ENCODE data around the gene CENPT. TPM values are rescaled to one million over a fixed set of nuclear protein-coding genes. Genes with fewer than 3 reads are reported as not detected.

The CENPT gene
- total RNA-seq, 1 donor from 2014 or later = 83.5 TPM

GRCh38 chr16:67820608-67821259, 26.8 kb downstream of the CENPT start:
- Mint-ChIP-seq H3K36me3 (ENCODE audit: low read depth) (no peaks in the 10 kb centered on the region), H3K27me3 (ENCODE audit: low read depth) (no peaks in the 10 kb centered on the region), H3K4me3 (no peak overlapping the region), H3K9me3 (no peaks in the 10 kb centered on the region), H3K27ac (ENCODE audit: unreplicated experiment) (no peak overlapping the region), H3K4me1 (peaks cover 3% of the 10 kb centered on the region)
- TF ChIP-seq CTCF (conservative IDR thresholded peaks at IDR 0.05) = no peak
- no peak for DNase-seq (ENCODE audit: low read depth, low spot score)

DNA sequence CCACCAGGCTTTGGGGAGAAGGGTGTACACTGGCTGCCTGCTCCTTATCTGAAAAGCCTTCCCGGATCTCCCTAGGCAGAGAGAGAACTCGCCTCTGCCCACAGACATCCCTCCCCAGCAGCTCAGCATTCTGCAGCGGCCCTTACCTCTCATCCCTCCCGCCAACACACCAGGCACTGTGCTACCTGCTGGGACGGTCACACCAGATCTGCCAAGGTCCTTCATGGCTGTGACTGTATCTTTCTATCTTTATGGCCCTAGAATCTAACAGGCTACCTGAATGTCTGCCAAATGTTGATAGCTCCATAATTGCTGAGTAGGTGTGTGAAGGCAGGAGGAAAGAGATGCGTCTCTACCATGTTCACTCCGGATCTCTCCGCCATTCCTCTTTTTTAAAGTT, 32.9 kb downstream of the CENPT start:
- no peaks in the 10 kb centered on the region for H3K36me3 Mint-ChIP-seq (ENCODE audit: low read depth)
- no peak overlapping the region for H3K4me3 Mint-ChIP-seq
- no peak for TF ChIP-seq CTCF (conservative IDR thresholded peaks at IDR 0.05)
- no peaks in the 10 kb centered on the region for H3K9me3 Mint-ChIP-seq
- DNase-seq (ENCODE audit: low read depth, low spot score) = no peak
- peak overlapping the region; percentile 43 for H3K27ac Mint-ChIP-seq (ENCODE audit: unreplicated experiment)
- H3K4me1 Mint-ChIP-seq = peaks cover 3% of the 10 kb centered on the region
- H3K27me3 Mint-ChIP-seq (ENCODE audit: low read depth) = no peaks in the 10 kb centered on the region

DNA sequence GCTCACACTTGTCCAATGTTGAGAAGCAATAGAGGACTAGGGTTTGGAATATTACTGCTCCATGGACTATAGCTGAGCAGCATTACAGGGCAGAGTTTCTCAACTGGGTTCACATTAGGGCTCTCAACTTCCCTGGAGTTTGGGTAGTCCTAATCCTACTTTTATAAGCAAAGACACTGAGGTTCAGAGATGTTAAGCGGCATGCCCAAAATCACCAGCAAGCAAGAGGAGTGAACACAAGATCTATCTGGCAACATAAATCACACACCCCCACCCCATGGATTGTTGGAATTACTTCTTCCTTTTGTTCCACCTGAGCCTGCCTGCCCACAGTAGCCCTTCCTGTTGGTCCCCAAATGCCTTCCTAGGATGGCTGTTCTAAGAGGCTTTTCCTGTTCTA, 35.6 kb downstream of the CENPT start:
- Mint-ChIP-seq H3K36me3 (ENCODE audit: low read depth) (no peaks in the 10 kb centered on the region), H3K27ac (ENCODE audit: unreplicated experiment) (no peak overlapping the region)
- no peak for DNase-seq (ENCODE audit: low read depth, low spot score)

GRCh38 chr16:67807148-67807682, 40.3 kb downstream of the CENPT start:
- Mint-ChIP-seq H3K36me3 (ENCODE audit: low read depth) (no peaks in the 10 kb centered on the region), H3K9me3 (no peaks in the 10 kb centered on the region), H3K27ac (ENCODE audit: unreplicated experiment) (peak overlapping the region; percentile 98), H3K4me1 (peaks cover 25% of the 10 kb centered on the region), H3K4me3 (peak overlapping the region; percentile 99), H3K27me3 (ENCODE audit: low read depth) (no peaks in the 10 kb centered on the region)
- TF ChIP-seq CTCF (conservative IDR thresholded peaks at IDR 0.05) = no peak
- DNase-seq (ENCODE audit: low read depth, low spot score) = no peak

More for the DNA sequence above, 35.6 kb downstream of the CENPT start:
- TF ChIP-seq CTCF (conservative IDR thresholded peaks at IDR 0.05) = no peak
- Mint-ChIP-seq H3K9me3 (no peaks in the 10 kb centered on the region), H3K4me1 (peaks cover 13% of the 10 kb centered on the region), H3K4me3 (no peak overlapping the region), H3K27me3 (ENCODE audit: low read depth) (no peaks in the 10 kb centered on the region)

- Mint-ChIP-seq H3K4me1 (peaks cover 25% of the 10 kb centered on the region), H3K36me3 (ENCODE audit: low read depth) (no peaks in the 10 kb centered on the region), H3K27me3 (ENCODE audit: low read depth) (no peaks in the 10 kb centered on the region), H3K27ac (ENCODE audit: unreplicated experiment) (peak within 1 kb of the TSS; percentile 98), H3K9me3 (no peaks in the 10 kb centered on the region), H3K4me3 (peak within 1 kb of the TSS; percentile 99)
- peak; percentile 90 for DNase-seq (ENCODE audit: low read depth, low spot score)
- no peak for TF ChIP-seq CTCF (conservative IDR thresholded peaks at IDR 0.05)
Observed at GRCh38 chr16:67806428-67807147, 40.9 kb downstream of the CENPT start, which contains the start of the genes RANBP10 and TSNAXIP1. Gene RANBP10, minus strand, starts transcription at chr16:67806560. Its CDS starts 24 bp downstream, at chr16:67806536. Gene TSNAXIP1, plus strand, starts transcription at chr16:67806889. Its CDS starts 261 bp downstream, at chr16:67807150.

Measured in neural crest cell (in vitro differentiated cells).